Stimulated activated CD8-positive, alpha-beta memory T cell treated with anti-CD3 and anti-CD28 coated beads, Interleukin-2, amount 100 ng/mL, for 48 hours (primary cell): ENCODE data around the gene GPBP1.

Experiments
- DNase-seq, 2 donors: peaks; one replicate each; pipeline ENCODE4 v3.0.0-alpha.2; 2020; ENCODE audit warnings: low read depth in 2 of 2

The GPBP1 gene

DNA sequence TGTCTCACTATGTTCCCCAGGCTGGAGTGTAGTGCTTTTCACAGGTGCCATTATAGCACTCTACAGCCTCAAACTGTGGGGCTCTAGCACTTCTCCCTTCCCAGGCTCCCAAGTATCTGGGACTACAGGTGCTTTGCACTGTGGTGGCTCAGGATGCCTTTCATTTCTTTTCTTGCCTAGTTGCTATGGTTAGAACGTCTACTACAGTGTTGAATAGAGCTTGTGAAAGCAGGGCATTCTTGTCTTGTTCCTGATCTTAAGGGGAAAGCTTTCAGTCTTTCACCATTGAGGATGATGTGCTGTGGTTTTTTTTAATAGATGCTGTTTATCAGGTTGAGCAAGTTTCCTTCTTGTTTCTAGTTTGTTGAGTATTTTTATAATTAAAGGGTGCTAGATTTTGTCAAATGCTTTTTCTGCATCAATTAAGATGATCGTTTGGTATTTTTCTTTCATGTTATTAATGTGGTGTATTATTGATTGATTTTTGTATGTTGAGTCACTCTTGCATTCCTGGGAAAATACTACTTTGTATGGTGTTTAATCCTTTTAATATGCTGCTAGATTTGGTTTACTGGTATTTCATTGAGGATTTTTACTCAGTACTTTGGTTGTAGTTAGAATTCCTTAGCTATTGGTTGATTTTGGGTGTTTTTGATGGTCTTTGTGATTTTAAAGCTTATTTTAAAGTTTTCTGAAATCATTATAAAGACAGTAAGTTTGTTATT is 35.6 kb downstream of the GPBP1 start:
- DNase-seq, result no peak

DNA sequence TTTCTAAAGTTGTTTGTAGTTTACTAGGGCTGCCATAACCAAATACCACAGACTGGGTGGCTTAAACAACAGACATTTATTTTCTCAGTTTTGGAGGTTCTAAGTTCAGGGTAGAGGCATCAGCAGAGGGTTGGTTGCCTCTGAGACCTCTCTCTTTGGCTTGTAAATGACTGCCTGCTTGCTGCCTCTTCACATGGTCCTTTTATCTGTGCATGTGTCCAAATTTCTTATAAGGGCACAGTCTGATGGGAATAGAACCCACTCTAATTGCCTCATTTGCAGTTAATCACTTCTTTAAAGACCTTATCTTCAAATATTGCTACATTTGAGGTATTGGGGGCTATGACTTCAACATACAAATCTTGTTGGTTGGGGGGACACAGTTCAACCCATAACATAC is 36.8 kb downstream of the GPBP1 start:
- no peak for DNase-seq

DNA sequence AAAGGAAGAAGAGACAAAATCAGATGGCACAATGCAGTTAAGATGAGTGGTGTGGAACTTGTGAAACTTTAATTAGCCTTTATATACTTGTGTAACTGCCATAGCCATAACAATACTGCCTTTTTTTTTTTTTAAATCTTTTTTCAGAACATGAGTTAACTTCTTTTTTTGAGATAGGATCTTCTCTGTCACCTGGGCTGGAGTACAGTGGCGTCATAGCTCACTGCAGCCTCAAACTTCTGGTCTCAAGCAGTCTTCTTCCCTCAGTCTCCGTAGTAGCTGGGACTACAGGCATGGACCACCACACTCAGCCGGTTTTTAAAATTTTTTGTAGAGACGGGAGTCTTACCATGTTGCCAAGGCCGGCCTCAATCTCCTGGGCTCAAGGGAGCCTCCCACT is 37.2 kb downstream of the GPBP1 start:
- no peak for DNase-seq

- no peak for DNase-seq
Observed at GRCh38 chr5:57215629-57216195, 41.9 kb downstream of the GPBP1 start.

GRCh38 chr5:57216714-57217113 is 42.9 kb downstream of the GPBP1 start:
- DNase-seq, result no peak

- DNase-seq, result no peak
Observed at GRCh38 chr5:57219386-57219785, 45.5 kb downstream of the GPBP1 start.

DNA sequence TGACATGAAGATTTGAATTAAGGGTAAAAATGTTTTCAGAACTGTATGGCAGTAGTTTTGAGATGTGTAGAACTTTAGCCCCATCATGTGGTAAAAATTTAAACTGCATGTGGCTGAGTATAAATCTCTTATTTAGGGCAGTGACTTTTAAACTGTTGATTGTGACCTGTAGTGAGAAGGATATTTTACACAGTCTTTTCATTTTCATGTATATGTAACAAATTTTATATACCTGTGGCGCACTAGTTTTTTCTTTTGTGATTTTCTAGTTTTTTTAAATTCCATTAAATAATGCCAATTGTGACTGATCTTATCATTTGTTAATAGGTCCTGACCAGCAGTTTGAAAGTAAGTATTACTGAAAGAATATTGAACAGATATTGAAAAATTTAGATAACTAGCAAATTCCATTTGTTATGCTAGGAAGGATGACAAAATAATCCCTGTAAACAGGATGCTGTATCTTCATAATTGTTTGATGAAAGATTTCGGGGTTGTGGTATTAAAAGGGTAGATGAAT is 47.2 kb downstream of the GPBP1 start:
- no peak for DNase-seq

DNA sequence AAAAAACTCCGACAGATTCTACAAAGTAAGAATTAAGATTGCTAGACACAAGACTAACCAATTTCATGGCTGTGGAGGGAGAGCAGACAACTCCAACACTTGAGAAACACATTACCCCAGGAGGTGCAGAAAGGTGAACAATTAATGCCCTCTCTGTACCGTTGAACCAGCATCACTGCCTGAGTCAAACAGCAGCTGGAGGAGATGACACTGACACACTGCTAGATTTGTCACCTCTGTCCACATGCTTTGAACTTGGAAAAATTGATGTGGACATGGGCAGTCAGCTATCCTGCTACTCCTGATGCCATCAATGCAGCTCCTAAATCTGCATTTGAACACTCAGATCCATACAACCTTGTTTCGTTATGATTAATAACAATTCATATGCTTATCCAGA is 51.7 kb downstream of the GPBP1 start:
- DNase-seq, result no peak

GRCh38 chr5:57229313-57229712 is 55.5 kb downstream of the GPBP1 start:
- no peak for DNase-seq

DNA sequence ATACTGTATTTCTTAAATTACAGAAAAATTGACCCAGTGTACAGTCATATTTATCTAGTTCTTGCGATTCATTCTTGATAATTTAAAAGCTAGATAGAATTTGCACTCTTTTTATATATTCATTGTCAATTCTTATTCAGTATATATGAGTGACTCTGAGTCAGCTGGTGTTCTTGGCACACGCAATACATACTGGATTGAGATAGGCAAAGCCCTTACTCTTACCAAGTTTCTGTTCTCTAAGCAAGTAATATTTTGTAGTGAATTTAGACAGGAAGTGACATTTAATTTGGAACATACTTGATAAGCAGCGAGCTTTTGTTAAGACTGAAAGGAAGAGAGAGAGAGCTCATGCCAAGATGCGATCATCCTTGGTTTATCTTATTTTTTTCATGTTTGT is 57.7 kb downstream of the GPBP1 start:
- no peak for DNase-seq

- no peak for DNase-seq
Observed at GRCh38 chr5:57232293-57233033, 58.6 kb downstream of the GPBP1 start.

DNA sequence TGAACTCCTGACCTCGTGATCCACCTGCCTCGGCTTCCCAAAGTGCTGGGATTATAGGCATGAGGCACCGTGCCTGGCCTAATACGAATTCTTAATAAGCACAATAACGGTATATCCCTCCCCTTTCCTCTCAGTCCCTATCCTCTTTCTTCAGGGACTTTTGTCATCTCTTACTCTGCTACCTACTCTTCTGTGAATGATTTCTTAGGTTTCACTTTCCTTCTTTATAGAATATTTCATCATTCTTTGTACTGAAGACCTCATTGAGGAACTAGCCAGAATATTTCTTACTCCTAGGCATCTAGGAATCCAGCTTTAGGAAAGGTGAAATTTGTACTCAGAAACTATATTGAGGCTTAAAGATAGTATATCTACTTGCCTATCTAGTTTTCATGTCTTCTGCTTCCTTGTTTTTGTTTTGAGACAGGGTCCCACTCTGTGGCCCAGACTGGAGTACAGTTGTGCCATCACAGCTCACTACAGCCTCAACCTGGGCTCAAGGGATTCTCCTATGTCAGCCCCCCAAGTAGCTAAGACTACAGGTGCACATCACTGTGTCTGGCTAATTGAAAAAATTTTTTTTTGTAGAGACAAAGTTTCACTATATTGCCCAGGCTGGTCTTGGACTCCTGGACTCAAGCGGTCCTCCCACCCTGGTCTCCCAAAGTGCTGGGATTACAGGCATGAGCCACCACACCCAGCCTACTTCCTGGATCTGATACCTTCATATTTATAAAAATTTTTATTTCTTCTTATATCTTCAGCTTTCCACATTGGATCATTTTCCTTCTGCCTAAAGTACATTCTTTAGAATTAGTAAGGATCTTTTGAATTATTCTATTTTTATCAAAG is 69.7 kb downstream of the GPBP1 start:
- DNase-seq, result no peak

DNA sequence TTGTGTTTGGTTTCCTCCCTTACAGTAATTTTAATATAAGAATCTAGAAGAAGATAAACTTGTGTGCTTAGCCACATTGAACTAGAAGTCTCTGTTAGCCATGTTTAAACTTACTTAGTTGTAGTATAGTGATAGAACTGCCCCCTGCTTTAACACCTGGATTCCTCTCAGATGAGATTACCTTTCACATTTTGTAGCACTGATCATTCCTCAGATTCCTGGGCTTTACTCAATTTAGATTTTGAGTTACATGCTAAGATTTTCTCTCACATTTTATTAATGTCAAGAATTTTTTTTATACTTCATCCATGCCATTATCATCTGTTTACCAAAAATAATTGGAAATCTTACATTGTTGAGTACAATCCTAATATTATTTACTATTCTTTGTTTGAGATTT is 70.5 kb downstream of the GPBP1 start:
- no peak for DNase-seq

- DNase-seq, result no peak
Observed at GRCh38 chr5:57246426-57246825, 72.6 kb downstream of the GPBP1 start.

DNA sequence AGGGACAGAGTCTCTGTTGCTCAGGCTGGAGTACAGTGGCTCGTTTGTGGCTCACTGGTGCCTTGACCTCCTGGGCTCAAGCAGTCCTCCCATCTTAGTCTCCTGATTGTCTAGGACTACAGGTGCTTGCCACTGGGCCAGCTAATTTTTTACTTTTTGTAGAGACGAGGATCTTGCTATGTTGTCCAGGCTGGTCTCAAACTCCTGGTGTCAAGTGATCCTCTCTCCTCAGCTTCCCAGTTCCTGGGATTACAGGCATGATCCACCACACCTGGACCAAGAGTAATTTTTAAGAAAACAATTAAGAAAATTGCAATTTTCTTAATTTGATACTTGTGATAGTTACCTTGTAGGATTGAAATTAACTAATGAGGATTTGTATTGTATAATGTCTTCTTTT is 73.9 kb downstream of the GPBP1 start:
- no peak for DNase-seq

DNA sequence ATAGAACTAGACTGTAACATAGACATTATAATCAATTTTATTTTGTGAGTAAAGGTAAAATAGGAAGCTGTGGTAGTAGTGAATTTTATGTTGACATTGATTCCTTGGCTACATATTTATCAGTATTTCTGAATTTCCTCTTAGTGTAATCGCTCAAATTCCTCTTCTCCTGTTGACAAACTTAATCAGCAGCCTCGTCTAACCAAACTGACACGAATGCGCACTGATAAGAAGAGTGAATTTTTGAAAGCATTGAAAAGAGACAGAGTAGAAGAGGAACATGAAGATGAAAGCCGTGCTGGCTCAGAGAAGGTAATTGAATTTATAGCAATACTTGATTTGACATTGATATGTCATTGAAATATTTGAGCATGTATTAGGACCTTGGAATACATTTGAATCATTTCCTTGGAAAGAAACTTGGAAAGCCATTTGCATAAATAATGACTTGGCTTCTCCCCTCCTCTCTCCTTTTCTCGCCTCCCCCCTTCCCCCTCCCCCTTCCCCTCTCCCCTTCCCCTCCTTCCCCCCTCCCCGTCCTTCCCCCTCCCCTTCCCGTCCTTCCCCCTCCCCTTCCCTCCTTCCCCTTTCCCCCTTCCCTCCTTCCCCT is 75.5 kb downstream of the GPBP1 start:
- DNase-seq, result no peak

GRCh38 chr5:57258052-57258451 is 84.2 kb downstream of the GPBP1 start:
- no peak for DNase-seq

- DNase-seq, result no peak
Observed at GRCh38 chr5:57258943-57259342, 85.1 kb downstream of the GPBP1 start.

- DNase-seq, result no peak
Observed at GRCh38 chr5:57259704-57260103, 85.8 kb downstream of the GPBP1 start.

GRCh38 chr5:57262541-57262940 is 88.7 kb downstream of the GPBP1 start:
- DNase-seq, result no peak

GRCh38 chr5:57267805-57268204 is 93.9 kb downstream of the GPBP1 start:
- no peak for DNase-seq

- no peak for DNase-seq
Observed at GRCh38 chr5:57276353-57276752, 102.5 kb downstream of the GPBP1 start.
